Activated naive CD8-positive, alpha-beta T cell (primary cell): ENCODE measurements around the gene WDR27.
"Not testable (repeated sequence)": the region's sequence is repeated elsewhere in the genome, so short reads cannot be mapped to it uniquely, and the experiment has no call there.

Experiments
- H3K27ac Mint-ChIP-seq: one replicate; pipeline ENCODE4 v1.8.0; 2021; ENCODE audit warnings: mixed read lengths
- H3K27me3 Mint-ChIP-seq: one replicate; pipeline ENCODE4 v1.8.0; 2021; ENCODE audit warnings: mixed read lengths
- H3K36me3 Mint-ChIP-seq: one replicate; pipeline ENCODE4 v1.8.0; 2021; ENCODE audit warnings: mixed read lengths
- H3K4me1 Mint-ChIP-seq: one replicate; pipeline ENCODE4 v1.8.0; 2021; ENCODE audit warnings: low read depth, mixed read lengths
- H3K4me3 Mint-ChIP-seq: one replicate; pipeline ENCODE4 v1.8.0; 2021; ENCODE audit warnings: mild to moderate bottlenecking, mixed read lengths
- H3K9me3 Mint-ChIP-seq: one replicate; pipeline ENCODE4 v1.8.0; 2021; ENCODE audit warnings: low read depth, mixed read lengths

WDR27 gene

DNA sequence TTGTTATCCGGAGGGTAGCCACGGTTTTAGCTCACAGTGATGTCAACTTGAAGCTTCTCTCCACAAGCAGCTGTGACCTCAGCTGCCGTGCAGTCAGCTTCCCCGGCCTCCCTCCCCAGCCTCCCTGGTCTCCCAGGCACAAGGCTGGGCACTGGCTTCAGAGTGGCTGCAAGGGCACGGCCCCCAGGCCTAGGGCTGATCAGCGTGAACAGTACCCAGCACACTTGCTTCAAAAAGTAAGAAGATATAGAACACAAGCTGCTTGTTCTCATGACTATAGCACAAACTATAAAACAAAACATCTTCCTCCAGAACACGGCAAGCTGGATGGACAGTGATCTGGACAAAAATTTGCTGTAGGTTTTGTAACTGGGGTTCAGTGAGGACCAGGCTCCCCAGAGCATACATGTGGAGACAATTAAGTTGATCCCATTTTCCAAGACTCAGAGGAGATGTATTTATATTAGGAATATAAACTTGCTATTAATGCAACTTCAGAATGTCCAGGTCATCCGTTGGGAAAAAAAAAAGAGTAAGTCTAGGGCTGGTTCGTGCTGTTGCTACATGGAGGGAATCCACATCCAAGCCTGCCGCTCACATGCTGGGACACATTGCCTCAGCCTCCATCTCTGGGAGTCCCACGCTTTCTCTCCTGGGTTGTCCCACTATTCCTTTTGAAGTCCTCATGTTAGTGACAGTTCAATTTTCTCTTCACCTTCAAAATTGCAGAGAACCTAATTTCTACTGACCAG, 248.8 kb downstream of the WDR27 start:
- no peak overlapping the region for H3K4me3 Mint-ChIP-seq
- no peaks in the 10 kb centered on the region for H3K27me3 Mint-ChIP-seq
- no peaks in the 10 kb centered on the region for H3K9me3 Mint-ChIP-seq
- no peak overlapping the region for H3K27ac Mint-ChIP-seq
- no peaks in the 10 kb centered on the region for H3K4me1 Mint-ChIP-seq
- peaks cover 2% of the 10 kb centered on the region for H3K36me3 Mint-ChIP-seq

DNA sequence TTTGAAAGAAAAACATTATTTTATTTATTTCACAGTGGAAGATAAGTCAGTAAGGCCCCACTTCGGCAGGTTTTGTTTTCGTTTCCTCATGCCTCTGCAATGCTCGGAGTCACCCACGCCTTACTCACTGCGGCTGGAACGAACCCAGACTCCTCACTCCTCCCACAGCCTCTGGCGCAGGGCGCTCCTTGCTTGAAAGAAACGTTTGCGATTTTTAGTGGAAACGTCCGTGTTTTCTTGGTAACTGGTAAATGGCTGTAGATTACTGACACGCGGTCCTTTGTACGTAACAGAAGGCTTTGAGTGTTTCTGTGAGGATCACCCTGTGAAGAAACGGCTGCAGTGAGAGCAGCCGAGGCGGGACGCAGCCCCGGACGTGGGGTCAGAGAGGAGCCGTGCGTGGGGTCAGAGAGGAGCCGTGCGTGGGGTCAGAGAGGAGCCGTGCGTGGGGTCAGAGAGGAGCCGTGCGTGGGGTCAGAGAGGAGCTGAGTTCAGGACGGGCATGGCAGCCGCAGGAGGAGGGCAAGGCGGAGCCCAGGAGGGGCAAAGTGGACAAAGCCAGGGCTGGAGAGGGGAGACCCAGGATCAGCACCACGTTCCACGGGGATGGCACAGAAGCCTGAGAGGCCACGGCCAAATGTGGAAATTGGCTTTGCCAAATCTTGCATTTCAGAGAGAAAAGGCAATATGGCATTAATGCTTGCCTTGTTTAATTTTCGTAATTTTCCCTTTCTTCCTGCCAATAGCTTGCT, 249.5 kb downstream of the WDR27 start:
- Mint-ChIP-seq H3K27me3 (no peaks in the 10 kb centered on the region), H3K4me1 (no peaks in the 10 kb centered on the region), H3K4me3 (no peak overlapping the region)

DNA sequence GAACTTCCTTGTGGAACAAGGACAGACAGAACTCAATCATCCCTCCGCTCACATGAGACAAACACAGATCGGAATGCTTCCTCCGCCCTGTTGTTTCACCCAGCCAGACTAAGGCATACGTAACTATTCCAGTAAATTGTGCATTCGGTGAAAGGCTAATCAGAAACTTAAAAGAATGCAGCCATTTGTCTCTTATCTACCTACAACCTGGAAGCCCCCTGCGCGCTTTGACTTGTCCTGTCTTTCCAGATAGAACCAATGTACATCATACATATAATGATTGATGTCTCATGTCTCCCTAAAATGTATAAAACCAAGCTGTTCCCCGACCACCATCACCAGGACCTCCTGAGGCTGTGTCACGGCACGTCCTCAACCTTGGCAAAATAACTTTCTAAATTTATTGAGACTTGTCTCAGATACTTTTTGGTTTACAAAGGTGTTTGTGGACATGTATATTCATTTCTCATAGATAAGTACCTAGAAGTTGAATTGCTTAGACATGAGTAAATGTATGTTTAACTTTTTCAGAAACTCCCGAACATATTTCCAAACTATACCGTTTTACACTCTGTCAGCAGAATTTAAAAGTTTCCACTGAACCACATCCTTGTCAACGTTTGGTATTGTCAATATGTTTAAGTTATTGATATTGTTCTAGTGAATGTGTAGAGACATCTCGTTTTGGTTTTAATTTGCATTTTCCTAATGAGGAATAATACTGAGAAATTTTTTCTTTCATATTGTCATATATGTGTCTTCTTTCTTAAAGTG, 250.6 kb downstream of the WDR27 start:
- H3K27me3 Mint-ChIP-seq: no peaks in the 10 kb centered on the region
- peaks cover 2% of the 10 kb centered on the region for H3K36me3 Mint-ChIP-seq
- H3K4me1 Mint-ChIP-seq: no peaks in the 10 kb centered on the region
- no peaks in the 10 kb centered on the region for H3K9me3 Mint-ChIP-seq
- H3K4me3 Mint-ChIP-seq: no peak overlapping the region
- no peak overlapping the region for H3K27ac Mint-ChIP-seq

More for the DNA sequence above, 249.5 kb downstream of the WDR27 start:
- no peak overlapping the region for H3K27ac Mint-ChIP-seq
- peaks cover 2% of the 10 kb centered on the region for H3K36me3 Mint-ChIP-seq
- H3K9me3 Mint-ChIP-seq: no peaks in the 10 kb centered on the region

DNA sequence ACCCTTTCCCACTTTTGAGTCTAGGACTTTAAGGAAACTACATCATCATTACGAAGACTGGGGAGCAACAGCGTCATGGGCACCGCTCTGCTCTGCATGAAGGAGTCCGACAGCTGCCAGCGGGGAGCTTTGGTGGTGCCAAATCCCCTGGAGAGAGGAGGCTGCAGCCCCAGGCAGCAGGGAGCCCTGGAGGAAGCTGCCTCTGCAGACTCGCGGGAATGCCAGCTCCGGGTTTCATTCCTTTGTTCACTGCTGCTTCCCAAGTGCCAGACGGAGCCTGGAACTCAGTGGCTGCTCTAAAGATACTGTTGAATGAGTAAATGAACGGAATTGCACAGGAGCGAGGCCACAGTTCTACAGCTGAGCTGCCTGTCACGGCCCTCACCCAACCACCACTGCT, 251.7 kb downstream of the WDR27 start:
- no peaks in the 10 kb centered on the region for H3K27me3 Mint-ChIP-seq
- H3K27ac Mint-ChIP-seq: no peak overlapping the region
- H3K9me3 Mint-ChIP-seq: no peaks in the 10 kb centered on the region

DNA sequence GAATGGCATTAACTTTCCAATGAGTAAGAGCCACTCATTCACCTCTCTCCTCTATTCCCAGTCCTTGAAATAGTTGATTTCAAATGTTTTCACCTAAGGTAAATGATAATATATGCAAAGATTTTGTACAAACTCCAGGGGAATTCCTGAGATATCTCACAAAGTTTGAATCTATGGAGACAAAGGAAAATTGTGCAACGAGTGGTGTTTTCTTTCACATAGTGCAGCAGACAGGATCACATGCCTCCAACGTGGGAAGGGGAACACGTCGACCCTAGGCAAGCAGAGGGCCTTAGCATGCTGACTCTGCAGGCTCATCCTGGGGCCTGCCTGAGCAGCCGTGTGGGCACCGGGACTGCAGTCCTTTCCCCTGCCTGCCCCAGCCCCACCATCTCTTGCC, 252.6 kb downstream of the WDR27 start:
- Mint-ChIP-seq H3K4me1 (no peaks in the 10 kb centered on the region), H3K27ac (no peak overlapping the region), H3K27me3 (peaks cover under 1% of the 10 kb centered on the region), H3K36me3 (peaks cover under 1% of the 10 kb centered on the region), H3K4me3 (no peak overlapping the region), H3K9me3 (no peaks in the 10 kb centered on the region)

More for the DNA sequence above, 251.7 kb downstream of the WDR27 start:
- Mint-ChIP-seq H3K4me1 (no peaks in the 10 kb centered on the region), H3K36me3 (no peaks in the 10 kb centered on the region), H3K4me3 (no peak overlapping the region)

DNA sequence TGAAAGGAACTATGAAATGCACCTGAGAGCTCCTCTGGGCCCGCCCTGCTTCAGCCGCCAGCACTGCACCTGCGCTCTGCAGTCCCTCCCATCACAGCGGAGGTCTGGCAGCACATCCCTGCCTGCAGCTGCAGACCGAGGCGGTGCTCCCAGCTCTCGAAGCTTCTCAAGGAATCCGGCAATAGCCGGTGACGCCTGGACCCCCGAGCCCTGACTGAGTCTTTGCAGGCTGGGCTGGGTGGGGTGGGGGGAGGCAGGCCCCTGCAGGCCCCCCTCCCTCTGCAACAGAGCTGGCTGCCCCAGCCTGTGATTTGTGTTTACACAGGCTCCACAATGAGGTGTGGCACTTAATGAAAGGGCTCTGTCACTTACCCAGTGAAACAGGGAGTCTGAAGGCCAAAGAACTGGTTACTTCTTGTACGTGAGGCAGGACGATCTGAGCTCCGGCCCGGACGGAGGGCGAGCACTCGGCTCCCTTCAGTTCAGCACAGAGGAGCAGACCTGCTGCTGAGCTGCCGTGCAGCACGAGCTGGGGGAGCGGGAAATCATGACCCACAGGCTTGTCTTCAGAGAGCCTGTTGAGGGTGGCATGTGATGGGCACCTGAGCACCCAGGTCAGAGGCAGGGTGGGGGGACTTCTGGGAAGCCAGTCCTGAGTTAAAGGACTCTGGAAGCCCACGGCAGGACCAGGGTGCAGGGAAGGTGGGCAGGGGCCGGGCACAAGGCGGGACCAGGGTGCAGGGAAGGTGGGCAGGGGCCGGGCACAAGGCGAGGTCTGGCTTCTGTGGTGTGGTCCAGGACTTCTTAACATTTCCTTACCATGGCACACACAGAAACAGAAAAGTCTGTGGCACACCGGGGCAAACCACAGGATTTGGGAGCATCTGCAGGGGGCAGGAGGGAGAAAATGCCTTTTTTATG, 255.9 kb downstream of the WDR27 start:
- no peak overlapping the region for H3K27ac Mint-ChIP-seq
- H3K4me3 Mint-ChIP-seq: no peak overlapping the region
- no peaks in the 10 kb centered on the region for H3K4me1 Mint-ChIP-seq
- peaks cover 6% of the 10 kb centered on the region for H3K36me3 Mint-ChIP-seq
- H3K27me3 Mint-ChIP-seq: peaks cover 5% of the 10 kb centered on the region
- no peaks in the 10 kb centered on the region for H3K9me3 Mint-ChIP-seq

DNA sequence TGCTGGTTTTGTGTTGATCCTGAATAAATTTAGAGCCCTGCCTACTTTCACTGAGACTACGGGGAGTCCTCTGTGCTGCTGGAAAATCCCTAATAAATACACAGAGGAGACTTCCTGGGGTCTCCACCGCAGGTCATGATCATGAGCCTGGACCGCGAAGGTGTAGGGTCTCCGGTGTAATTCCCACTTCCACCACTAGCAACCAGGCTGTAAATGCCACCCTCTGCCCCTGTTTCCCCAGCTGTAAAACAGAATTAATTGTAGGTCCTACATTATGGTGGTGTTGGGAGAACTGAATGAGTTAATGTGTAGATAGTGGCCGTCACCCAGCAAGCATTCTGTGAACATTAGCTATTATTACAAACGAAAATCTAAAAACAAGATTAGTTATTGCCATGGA, 256.6 kb downstream of the WDR27 start:
- H3K36me3 Mint-ChIP-seq: peaks cover 6% of the 10 kb centered on the region
- H3K27ac Mint-ChIP-seq: no peak overlapping the region
- H3K4me1 Mint-ChIP-seq: no peaks in the 10 kb centered on the region
- peaks cover 5% of the 10 kb centered on the region for H3K27me3 Mint-ChIP-seq
- no peaks in the 10 kb centered on the region for H3K9me3 Mint-ChIP-seq
- H3K4me3 Mint-ChIP-seq: no peak overlapping the region

DNA sequence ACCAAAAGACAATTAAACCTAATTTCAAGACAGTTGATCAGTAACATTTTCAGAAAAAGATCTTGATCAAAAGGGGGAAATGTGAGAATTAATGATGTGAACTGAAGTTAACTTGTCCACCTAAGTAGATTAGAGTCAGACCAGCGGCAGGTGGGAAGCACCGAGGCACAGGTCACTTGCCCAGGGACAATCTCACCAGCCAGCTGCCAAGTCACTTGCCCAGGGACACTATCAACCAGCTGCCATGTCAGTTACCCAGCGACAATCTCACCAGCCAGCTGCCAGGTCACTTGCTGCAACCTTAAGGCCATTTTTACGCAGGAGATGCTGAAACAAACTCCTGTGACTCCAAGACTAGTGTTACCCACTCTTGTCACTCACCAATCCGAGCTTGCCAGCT, 260.5 kb downstream of the WDR27 start:
- Mint-ChIP-seq H3K9me3 (no peaks in the 10 kb centered on the region), H3K4me1 (no peaks in the 10 kb centered on the region), H3K27ac (no peak overlapping the region), H3K36me3 (peaks cover 6% of the 10 kb centered on the region), H3K4me3 (no peak overlapping the region), H3K27me3 (peaks cover 5% of the 10 kb centered on the region)

DNA sequence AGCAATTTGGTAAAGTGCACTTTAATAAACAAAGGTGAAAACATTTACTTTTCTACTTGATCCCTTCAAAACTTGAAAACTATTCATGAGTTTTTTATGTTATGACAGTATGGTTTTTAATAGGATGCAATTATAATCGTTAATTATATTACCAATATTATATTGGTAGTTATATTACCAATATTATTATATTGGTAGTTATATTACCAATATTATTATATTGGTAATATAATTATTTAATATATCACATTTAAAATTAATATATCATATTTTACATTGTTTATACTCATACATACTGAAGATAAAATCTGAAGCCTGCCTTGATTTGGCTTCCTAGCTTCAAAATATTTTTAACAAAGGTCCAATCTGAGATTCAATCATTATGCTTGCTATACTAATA, 262.1 kb downstream of the WDR27 start:
- peaks cover 6% of the 10 kb centered on the region for H3K36me3 Mint-ChIP-seq
- no peak overlapping the region for H3K4me3 Mint-ChIP-seq
- no peaks in the 10 kb centered on the region for H3K4me1 Mint-ChIP-seq
- H3K27me3 Mint-ChIP-seq: peaks cover 5% of the 10 kb centered on the region
- no peaks in the 10 kb centered on the region for H3K9me3 Mint-ChIP-seq
- H3K27ac Mint-ChIP-seq: no peak overlapping the region

DNA sequence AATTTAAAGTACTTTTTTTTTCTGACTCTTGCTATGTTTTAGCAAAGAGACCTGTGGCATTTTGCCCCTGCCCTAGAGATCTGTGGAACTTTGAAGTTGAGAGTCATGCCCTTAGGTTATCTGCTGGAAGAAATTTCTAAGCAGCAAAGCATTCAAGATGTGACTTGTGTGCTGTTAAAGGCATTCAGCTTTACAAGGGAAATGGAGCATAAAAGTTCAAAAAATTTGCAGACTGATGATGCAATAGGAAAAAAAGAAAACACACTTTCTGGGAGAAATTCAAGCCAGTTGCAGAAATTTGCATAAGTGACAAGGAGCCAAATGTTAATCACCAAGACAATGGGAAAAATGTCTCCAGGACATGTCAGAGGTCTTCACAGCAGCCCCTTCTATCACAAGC, 267.3 kb downstream of the WDR27 start:
- not testable (repeated sequence) for H3K4me3 Mint-ChIP-seq, H3K27ac Mint-ChIP-seq, H3K4me1 Mint-ChIP-seq, H3K27me3 Mint-ChIP-seq
- Mint-ChIP-seq H3K36me3 (peaks cover 10% of the 10 kb centered on the region), H3K9me3 (peaks cover 27% of the 10 kb centered on the region)

DNA sequence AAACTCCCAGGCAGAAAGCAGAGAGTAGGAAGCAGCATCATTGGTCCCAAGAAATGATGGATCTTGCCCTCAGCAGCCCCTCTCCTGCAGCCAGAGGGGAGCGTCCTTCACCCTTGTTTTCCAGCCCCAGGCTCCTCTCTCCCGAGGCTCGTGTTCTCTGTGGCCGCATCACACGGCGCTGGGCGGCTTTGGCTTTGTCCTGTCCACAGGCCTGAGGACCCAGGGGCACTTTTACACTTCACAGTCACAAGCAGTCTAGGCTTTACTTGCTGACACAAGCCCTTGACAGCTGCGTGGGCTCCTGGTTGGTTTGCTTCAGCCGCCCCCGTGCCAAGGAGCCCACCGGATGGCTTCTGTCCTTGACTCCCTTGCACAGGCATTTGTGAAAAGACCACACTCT, 272.8 kb downstream of the WDR27 start:
- peaks cover 27% of the 10 kb centered on the region for H3K9me3 Mint-ChIP-seq
- no peak overlapping the region for H3K4me3 Mint-ChIP-seq
- peaks cover 8% of the 10 kb centered on the region for H3K36me3 Mint-ChIP-seq
- no peaks in the 10 kb centered on the region for H3K4me1 Mint-ChIP-seq
- H3K27ac Mint-ChIP-seq: no peak overlapping the region
- H3K27me3 Mint-ChIP-seq: no peaks in the 10 kb centered on the region

DNA sequence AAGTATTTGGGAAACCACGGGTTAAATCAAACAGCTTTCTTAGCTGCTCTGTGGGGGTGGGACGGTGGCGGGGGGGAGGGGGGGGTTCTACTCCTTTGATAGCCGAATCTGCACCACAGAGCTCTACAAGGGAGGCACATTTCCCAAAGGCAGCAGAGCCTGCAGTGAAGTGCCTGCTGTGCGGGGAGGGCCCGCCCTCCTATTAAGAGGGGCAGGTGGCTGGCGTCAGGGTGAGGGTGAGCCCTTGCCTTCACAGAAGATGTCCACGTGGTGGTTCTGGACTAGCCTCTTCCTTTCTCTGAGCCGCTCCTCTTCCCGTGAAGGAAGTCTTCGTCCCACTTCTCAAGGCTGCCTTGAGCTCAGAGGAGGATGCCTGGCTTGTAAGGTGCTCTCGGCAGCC, 273.3 kb downstream of the WDR27 start:
- Mint-ChIP-seq H3K9me3 (peaks cover 27% of the 10 kb centered on the region), H3K4me3 (no peak overlapping the region), H3K4me1 (no peaks in the 10 kb centered on the region), H3K27ac (no peak overlapping the region), H3K27me3 (no peaks in the 10 kb centered on the region), H3K36me3 (peaks cover 8% of the 10 kb centered on the region)

DNA sequence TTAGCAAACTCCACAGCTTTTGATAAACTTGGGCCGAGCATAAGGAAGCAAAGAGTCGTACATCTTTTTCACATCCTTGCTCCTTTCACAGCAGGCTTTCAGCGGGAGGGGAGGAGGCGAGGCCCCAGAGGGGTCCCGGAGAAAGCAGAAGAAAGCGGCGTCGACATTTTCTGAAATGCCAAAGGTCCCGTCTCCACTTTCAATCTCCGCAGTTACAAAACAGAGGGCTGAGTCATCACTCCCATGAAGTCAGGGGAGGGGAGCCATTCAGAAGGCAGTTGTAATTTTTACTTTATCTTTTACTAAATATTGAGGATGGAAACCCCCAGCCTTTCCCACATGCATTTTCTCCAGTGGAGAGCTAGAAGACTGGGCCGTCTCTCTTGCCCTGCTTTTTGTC, 274.0 kb downstream of the WDR27 start:
- peaks cover 24% of the 10 kb centered on the region for H3K9me3 Mint-ChIP-seq
- no peak overlapping the region for H3K4me3 Mint-ChIP-seq
- H3K27me3 Mint-ChIP-seq: no peaks in the 10 kb centered on the region
- H3K27ac Mint-ChIP-seq: no peak overlapping the region
- peaks cover 8% of the 10 kb centered on the region for H3K36me3 Mint-ChIP-seq
- H3K4me1 Mint-ChIP-seq: no peaks in the 10 kb centered on the region

DNA sequence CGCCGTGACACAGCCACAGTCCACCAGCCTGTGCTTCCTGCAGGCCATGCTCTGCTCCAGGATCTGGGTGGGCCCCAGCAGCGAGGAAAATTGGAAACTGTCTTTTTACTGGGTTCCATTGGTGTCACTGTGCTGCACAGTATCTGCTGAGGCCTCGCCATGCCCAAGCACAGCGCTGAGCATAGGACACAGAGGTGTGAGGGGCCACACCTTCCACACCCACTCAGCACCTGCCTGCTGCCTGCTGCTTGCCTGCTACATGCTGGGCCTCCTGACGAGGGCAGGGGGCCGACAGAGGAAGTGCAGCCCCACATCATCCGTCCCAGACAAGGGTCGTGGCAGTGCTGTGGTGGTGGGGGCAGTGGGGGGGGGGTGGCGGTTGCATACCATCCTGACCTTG, 275.2 kb downstream of the WDR27 start:
- H3K4me1 Mint-ChIP-seq: no peaks in the 10 kb centered on the region
- H3K27me3 Mint-ChIP-seq: peaks cover 2% of the 10 kb centered on the region
- H3K9me3 Mint-ChIP-seq: peaks cover 11% of the 10 kb centered on the region
- H3K4me3 Mint-ChIP-seq: no peak overlapping the region
- H3K36me3 Mint-ChIP-seq: peaks cover 5% of the 10 kb centered on the region
- no peak overlapping the region for H3K27ac Mint-ChIP-seq
